HG02870 (cell line): ENCODE results near the gene FAM24B.

Source experiments
- ATAC-seq: cut with Tn5 transposase; IDR thresholded peaks from one replicate; pipeline ENCODE4 v1.9.1; 2021; ENCODE audit warnings: mild to moderate bottlenecking, moderate library complexity; ENCODE audit not compliant: unreplicated experiment

Gene FAM24B

DNA sequence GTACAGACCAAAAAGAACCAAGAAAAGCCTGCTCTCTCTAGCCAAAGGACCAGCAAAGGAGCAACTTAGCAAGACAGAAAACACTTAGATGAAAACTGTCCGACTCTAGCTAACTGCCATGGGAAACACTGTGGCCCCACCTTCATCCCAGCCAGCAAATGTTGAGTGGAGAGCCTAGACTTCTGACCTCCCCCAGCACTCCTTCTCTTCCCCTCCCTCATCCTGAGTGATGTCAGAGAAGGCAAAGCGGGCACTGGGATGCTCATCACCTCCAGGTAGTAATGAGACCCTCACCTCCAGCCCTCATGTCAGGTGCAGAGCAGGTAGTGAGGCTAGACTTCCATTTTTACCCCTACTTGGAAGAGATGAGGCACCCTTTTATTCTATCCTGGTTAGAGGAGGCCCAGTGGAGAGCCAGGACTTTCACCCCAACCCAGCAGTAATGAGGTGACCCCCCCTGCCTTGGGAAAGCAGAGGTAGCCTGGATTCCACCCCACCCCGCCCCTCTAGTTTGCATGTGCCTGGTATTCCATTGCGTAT is 50.6 kb downstream of the FAM24B start:
- no peak for ATAC-seq

DNA sequence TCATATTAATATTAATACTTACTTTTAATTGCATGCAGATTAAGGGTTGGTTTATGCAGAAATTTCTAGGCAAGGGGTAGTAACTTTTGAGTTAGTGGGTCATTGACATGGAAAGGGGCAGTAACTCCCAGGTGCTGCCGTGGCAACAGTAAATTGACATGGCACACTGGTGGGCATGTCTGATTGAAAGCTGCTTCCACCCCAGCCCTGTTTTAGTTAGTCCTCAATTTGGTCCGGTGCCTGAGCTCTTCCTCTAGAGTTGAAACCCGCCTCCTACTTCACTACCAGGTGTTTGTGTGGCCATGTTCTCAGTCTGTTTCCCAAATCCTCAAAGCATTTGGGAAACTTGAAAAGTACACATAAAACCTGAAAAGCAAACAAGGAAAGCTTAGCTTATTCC is 52.1 kb downstream of the FAM24B start:
- no peak for ATAC-seq

- no peak for ATAC-seq
Observed at GRCh38 chr10:122822973-122823690, 56.2 kb downstream of the FAM24B start.

- no peak for ATAC-seq
Observed at GRCh38 chr10:122821808-122822207, 57.6 kb downstream of the FAM24B start.

GRCh38 chr10:122815458-122815857 is 63.9 kb downstream of the FAM24B start:
- no peak for ATAC-seq

- no peak for ATAC-seq
Observed at GRCh38 chr10:122814493-122814892, 64.9 kb downstream of the FAM24B start.

GRCh38 chr10:122812751-122813150 is 66.6 kb downstream of the FAM24B start:
- no peak for ATAC-seq

DNA sequence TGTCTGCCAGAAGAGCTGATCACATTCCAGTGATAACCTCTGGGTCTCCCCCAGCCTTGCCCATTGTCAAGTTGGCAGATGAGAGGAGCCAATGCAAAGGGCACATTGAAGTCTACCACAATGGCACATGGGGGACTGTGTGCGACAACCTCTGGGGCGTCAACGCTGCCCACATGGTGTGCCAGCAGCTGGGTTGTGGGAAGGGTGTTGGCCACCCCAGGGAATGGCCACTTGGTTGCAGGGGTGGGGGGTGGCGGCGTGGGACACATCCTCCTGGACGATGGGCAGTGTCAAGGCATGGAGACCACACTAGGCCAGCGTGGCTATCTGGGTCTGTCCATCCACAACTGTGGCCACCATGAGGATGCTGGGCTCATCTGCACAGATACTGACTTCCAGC is 77.1 kb downstream of the FAM24B start:
- no peak for ATAC-seq
